Measurements from ENCODE around the gene ZNF140.

The ZNF140 gene

DNA sequence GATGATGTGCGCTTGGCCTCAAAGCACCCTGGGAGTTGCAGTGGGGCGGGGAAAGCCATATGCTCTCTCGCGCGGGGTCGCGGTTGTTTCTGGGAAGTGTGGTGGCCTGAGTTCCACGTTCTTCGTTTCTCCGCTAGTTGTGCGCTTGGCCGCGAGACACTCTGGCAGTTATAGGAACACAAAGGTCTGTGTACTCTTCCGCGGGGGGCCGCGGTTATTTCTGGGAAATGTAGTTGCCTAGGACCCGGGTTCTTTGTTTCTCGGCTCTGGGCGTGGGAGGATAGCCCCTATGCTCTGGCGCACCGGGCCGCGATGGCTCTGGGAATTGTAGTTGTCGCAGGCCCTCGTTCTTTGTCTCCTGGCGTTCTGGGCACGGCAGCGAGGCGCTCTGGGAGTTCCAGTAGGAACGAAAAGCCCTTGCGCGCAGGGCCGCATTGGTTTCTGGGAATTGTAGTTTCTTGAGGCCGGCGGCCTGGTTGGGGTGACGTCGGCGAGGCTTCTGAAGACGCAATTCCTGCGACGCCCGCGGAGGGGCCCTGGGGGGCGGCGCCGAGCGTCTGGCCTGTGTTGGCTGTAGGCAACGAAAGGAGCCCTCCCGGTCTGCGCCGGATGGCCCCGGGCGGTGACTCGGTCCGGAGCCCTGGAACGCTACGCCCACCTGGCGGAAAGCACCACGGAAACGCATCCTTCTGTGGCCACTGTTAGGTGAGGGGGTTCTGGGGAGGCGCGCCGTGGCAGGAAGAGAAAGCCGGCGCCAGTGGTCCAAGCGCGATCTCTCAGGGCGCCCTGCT is at the start of gene ZNF140:
ZNF140 (plus strand) TSS at position 556 of the 791 bp plus-strand sequence. CDS start 398 bp downstream, outside the sequence.
- H3K9me3 ChIP-seq (ENCODE audit: control insufficient read depth in 5 of 5, low read length in 5 of 5): peaks cover 38 to 76% (median 65%) of the 10 kb centered on the region in 5 donors
- peaks cover 28 to 32% (median 29%) of the 10 kb centered on the region in 5 donors for H3K36me3 ChIP-seq (ENCODE audit: control insufficient read depth in 5 of 5, insufficient read depth in 5 of 5, low read length in 5 of 5)
- peak within 1 kb of the TSS; percentile 89 to 94 (median 92) for H3K4me3 ChIP-seq (ENCODE audit: low read depth in 1 of 5, low read length in 5 of 5)
- H3K9ac ChIP-seq (ENCODE audit: low read length in 5 of 5): peak within 1 kb of the TSS; percentile 90 to 96 (median 93)
- H3K27ac ChIP-seq (ENCODE audit: low read depth, low read length): peak within 1 kb of the TSS; percentile 100
- H3K4me1 ChIP-seq (ENCODE audit: control insufficient read depth in 5 of 5, insufficient read depth in 5 of 5, low read length in 5 of 5): peaks cover 9 to 13% (median 12%) of the 10 kb centered on the region in 5 donors
- H3K27me3 ChIP-seq (ENCODE audit: control insufficient read depth in 5 of 5, insufficient read depth in 4 of 5, low read length in 5 of 5): peaks cover 0 to 6% (median 0%) of the 10 kb centered on the region in 5 donors

DNA sequence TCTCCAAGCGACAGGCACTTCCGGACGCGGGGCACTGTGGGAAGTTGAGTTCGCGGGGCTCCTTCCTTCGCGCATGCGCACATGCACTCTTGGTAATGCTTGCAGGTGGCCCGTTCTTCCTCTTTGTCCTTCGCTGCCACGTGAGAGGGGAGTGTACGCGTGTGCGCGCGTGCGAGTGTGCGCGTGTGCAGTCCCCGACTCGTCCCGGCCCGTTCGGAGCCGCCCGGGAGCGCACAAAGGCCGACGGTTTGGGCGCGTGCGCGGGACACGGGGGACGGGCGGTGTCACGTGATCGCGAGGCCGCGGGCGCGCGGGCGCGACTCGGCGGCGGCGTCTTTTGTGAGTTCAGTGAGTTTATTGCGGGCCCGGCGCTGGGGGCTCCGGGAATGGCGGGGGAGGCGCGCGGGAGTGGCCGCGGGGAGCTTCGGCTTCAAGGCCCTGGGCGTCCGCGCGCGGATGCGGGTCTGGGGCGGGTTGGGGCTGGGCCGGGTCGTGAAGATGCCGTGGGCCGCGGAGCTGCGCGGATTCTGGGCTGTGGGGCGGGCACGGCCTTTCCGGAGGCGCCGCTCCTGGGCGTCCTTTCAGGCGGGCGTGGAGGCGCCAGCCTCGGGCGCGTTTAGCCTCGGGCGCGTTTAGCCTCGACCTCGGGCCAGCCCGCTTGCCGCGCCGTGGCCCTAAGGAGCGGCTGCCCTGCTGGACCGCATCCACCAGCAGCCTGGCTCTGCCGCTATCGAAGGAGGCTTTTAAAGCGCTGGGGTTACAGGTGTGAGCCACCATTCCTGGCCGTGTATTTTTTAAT is 43.3 kb upstream of the ZNF140 start, which contains the start of gene ZNF84:
ZNF84 (plus strand) TSS at position 303 of the 799 bp plus-strand sequence. CDS start 3,959 bp downstream, outside the sequence.
- H3K36me3 ChIP-seq (ENCODE audit: control insufficient read depth in 5 of 5, insufficient read depth in 5 of 5, low read length in 5 of 5): peaks cover 13 to 19% (median 14%) of the 10 kb centered on the region in 5 donors
- peaks cover 28 to 63% (median 49%) of the 10 kb centered on the region in 5 donors for H3K9me3 ChIP-seq (ENCODE audit: control insufficient read depth in 5 of 5, low read length in 5 of 5)
- peak within 1 kb of the TSS in 4 of 5 donors; percentile 68 to 82 (median 76) for H3K9ac ChIP-seq (ENCODE audit: low read length in 5 of 5)
- peak within 1 kb of the TSS; percentile 75 for H3K27ac ChIP-seq (ENCODE audit: low read depth, low read length)
- no peaks in the 10 kb centered on the region for H3K27me3 ChIP-seq (ENCODE audit: control insufficient read depth in 5 of 5, insufficient read depth in 4 of 5, low read length in 5 of 5)
- peak within 1 kb of the TSS; percentile 63 to 81 (median 74) for H3K4me3 ChIP-seq (ENCODE audit: low read depth in 1 of 5, low read length in 5 of 5)
- peaks cover 0 to 14% (median 8%) of the 10 kb centered on the region in 5 donors for H3K4me1 ChIP-seq (ENCODE audit: control insufficient read depth in 5 of 5, insufficient read depth in 5 of 5, low read length in 5 of 5)

DNA sequence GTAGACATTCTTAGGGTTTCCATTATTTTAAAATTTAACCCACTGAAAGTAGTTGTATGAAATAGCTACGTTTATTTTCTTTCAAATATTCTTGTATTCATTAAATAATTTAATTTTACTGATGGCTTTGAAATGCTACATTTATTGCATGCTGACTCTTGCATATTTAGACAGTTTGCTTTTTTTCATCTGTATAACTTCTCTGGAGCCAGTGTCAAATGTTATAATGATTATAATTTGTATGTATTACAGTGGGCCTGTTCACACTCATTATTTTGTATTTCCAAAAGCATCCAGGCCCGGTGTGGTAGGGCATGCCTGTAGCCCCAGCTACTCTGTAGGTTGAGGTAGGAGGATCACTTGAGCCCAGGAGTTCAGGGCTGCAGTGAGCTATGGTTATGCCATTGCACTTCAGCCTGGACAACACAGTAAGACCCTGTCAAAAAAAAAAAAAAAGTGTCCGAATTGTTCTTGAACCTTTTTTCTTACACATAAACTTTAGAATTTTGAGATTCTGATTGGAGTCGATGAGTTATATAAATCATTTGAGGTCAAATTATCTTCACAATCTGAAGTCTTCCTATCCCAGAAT is 42.5 kb upstream of the ZNF140 start:
- Histone ChIP-seq H3K9ac (ENCODE audit: low read length in 5 of 5) (peak overlapping the region in 4 of 5 donors; percentile 68 to 82 (median 76)), H3K36me3 (ENCODE audit: control insufficient read depth in 5 of 5, insufficient read depth in 5 of 5, low read length in 5 of 5) (peaks cover 19 to 27% (median 22%) of the 10 kb centered on the region in 5 donors), H3K4me3 (ENCODE audit: low read depth in 1 of 5, low read length in 5 of 5) (peak overlapping the region; percentile 63 to 81 (median 74)), H3K27ac (ENCODE audit: low read depth, low read length) (peak overlapping the region; percentile 75), H3K27me3 (ENCODE audit: control insufficient read depth in 5 of 5, insufficient read depth in 4 of 5, low read length in 5 of 5) (no peaks in the 10 kb centered on the region), H3K4me1 (ENCODE audit: control insufficient read depth in 5 of 5, insufficient read depth in 5 of 5, low read length in 5 of 5) (peaks cover 0 to 14% (median 8%) of the 10 kb centered on the region in 5 donors), H3K9me3 (ENCODE audit: control insufficient read depth in 5 of 5, low read length in 5 of 5) (peaks cover 35 to 66% (median 54%) of the 10 kb centered on the region in 5 donors)

DNA sequence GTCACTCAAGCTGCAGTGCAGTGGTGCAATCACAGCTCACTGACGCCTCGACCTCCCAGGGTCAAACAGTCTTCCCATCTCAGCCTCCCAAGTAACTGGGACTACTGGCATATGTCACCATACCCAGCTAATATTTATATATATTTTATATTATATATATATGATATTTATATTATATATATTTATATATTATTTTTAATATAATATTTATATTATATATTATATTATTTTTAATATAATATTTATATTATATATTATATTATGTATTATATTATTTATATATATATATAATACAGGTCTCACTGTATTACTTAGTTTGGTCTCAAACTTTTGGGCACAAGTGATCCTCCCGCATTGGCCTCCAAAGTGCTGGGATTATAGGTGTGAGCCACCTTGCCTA is 34.0 kb upstream of the ZNF140 start:
- H3K9ac ChIP-seq (ENCODE audit: low read length in 5 of 5): no peak overlapping the region
- no peaks in the 10 kb centered on the region for H3K4me1 ChIP-seq (ENCODE audit: control insufficient read depth in 5 of 5, insufficient read depth in 5 of 5, low read length in 5 of 5)
- peak overlapping the region; percentile 49 to 73 (median 58) for H3K4me3 ChIP-seq (ENCODE audit: low read depth in 1 of 5, low read length in 5 of 5)
- H3K27ac ChIP-seq (ENCODE audit: low read depth, low read length): no peak overlapping the region
- peaks cover 61 to 88% (median 78%) of the 10 kb centered on the region in 5 donors for H3K36me3 ChIP-seq (ENCODE audit: control insufficient read depth in 5 of 5, insufficient read depth in 5 of 5, low read length in 5 of 5)
- peaks cover 86 to 98% (median 96%) of the 10 kb centered on the region in 5 donors for H3K9me3 ChIP-seq (ENCODE audit: control insufficient read depth in 5 of 5, low read length in 5 of 5)
- H3K27me3 ChIP-seq (ENCODE audit: control insufficient read depth in 5 of 5, insufficient read depth in 4 of 5, low read length in 5 of 5): no peaks in the 10 kb centered on the region

DNA sequence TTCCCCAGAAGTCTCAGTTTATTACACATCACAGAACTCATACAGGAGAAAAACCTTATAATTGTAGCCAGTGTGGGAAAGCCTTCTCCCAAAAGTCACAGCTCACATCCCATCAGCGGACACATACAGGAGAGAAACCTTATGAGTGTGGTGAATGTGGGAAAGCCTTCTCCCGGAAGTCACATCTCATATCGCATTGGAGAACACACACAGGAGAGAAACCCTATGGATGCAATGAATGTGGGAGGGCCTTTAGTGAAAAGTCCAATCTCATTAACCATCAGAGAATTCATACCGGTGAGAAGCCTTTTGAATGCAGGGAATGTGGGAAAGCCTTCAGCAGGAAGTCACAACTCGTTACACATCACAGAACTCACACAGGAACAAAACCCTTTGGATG is 23.3 kb upstream of the ZNF140 start:
- H3K9me3 ChIP-seq (ENCODE audit: control insufficient read depth in 5 of 5, low read length in 5 of 5): peaks cover 81 to 92% (median 89%) of the 10 kb centered on the region in 5 donors
- H3K27me3 ChIP-seq (ENCODE audit: control insufficient read depth in 5 of 5, insufficient read depth in 4 of 5, low read length in 5 of 5): no peaks in the 10 kb centered on the region
- H3K36me3 ChIP-seq (ENCODE audit: control insufficient read depth in 5 of 5, insufficient read depth in 5 of 5, low read length in 5 of 5): peaks cover 32 to 55% (median 42%) of the 10 kb centered on the region in 5 donors
- peak overlapping the region; percentile 34 to 63 (median 54) for H3K4me3 ChIP-seq (ENCODE audit: low read depth in 1 of 5, low read length in 5 of 5)
- peaks cover 0 to 12% (median 0%) of the 10 kb centered on the region in 5 donors for H3K4me1 ChIP-seq (ENCODE audit: control insufficient read depth in 5 of 5, insufficient read depth in 5 of 5, low read length in 5 of 5)
- no peak overlapping the region for H3K27ac ChIP-seq (ENCODE audit: low read depth, low read length)
- no peak overlapping the region for H3K9ac ChIP-seq (ENCODE audit: low read length in 5 of 5)

DNA sequence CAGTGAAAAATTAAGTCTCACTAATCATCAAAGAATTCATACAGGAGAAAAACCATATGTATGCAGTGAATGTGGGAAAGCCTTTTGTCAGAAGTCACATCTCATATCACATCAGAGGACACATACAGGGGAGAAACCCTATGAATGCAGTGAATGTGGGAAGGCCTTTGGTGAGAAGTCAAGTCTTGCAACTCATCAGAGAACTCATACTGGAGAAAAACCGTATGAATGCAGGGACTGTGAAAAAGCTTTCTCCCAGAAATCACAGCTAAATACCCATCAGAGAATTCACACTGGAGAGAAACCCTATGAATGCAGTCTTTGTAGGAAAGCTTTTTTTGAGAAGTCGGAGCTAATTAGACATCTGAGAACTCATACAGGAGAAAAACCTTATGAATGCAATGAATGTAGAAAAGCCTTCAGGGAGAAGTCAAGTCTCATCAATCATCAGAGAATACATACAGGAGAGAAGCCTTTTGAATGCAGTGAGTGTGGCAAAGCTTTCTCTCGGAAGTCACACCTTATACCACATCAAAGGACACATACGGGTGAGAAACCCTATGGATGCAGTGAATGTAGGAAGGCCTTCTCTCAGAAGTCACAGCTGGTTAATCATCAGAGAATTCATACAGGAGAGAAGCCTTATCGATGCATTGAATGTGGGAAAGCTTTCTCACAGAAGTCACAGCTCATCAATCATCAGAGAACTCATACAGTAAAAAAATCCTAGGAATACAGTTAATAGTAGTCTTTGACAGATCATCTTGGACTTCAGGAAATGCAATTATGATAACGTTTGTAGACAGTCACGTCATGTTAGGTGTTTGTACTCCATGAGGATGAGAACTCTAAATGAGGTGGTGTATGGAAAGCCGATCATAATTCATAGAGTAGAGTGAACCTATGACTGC is 22.3 kb upstream of the ZNF140 start:
- peak overlapping the region in 1 of 5 donors; percentile 19 for H3K9ac ChIP-seq (ENCODE audit: low read length in 5 of 5)
- H3K36me3 ChIP-seq (ENCODE audit: control insufficient read depth in 5 of 5, insufficient read depth in 5 of 5, low read length in 5 of 5): peaks cover 22 to 53% (median 31%) of the 10 kb centered on the region in 5 donors
- no peak overlapping the region for H3K27ac ChIP-seq (ENCODE audit: low read depth, low read length)
- no peaks in the 10 kb centered on the region for H3K27me3 ChIP-seq (ENCODE audit: control insufficient read depth in 5 of 5, insufficient read depth in 4 of 5, low read length in 5 of 5)
- peak overlapping the region; percentile 34 to 63 (median 54) for H3K4me3 ChIP-seq (ENCODE audit: low read depth in 1 of 5, low read length in 5 of 5)
- peaks cover 0 to 12% (median 0%) of the 10 kb centered on the region in 5 donors for H3K4me1 ChIP-seq (ENCODE audit: control insufficient read depth in 5 of 5, insufficient read depth in 5 of 5, low read length in 5 of 5)
- peaks cover 81 to 92% (median 89%) of the 10 kb centered on the region in 5 donors for H3K9me3 ChIP-seq (ENCODE audit: control insufficient read depth in 5 of 5, low read length in 5 of 5)

DNA sequence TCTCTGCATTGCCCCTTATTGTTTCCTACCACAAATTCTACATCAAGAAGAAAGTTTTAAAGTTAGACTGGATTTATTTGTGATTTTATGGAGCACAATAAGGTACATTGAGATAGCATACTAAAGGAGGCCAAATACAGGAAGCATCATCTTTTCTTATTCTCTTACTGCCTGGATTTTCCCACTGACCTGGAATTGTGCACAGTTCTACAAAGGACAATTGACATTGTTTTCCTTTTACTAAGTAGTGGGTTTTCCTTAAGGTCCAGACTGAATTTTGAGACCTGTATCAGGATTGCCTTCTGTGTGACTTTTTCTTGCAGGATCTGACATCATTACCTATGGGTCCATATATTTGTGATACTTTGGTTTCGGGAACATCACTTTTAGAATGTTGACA is 18.8 kb upstream of the ZNF140 start:
- peaks cover 7 to 38% (median 13%) of the 10 kb centered on the region in 5 donors for H3K36me3 ChIP-seq (ENCODE audit: control insufficient read depth in 5 of 5, insufficient read depth in 5 of 5, low read length in 5 of 5)
- no peak overlapping the region for H3K9ac ChIP-seq (ENCODE audit: low read length in 5 of 5)
- H3K4me3 ChIP-seq (ENCODE audit: low read depth in 1 of 5, low read length in 5 of 5): peak overlapping the region in 4 of 5 donors; percentile 15 to 75 (median 46)
- no peaks in the 10 kb centered on the region for H3K27me3 ChIP-seq (ENCODE audit: control insufficient read depth in 5 of 5, insufficient read depth in 4 of 5, low read length in 5 of 5)
- peaks cover 0 to 12% (median 0%) of the 10 kb centered on the region in 5 donors for H3K4me1 ChIP-seq (ENCODE audit: control insufficient read depth in 5 of 5, insufficient read depth in 5 of 5, low read length in 5 of 5)
- no peak overlapping the region for H3K27ac ChIP-seq (ENCODE audit: low read depth, low read length)
- peaks cover 95 to 100% (median 99%) of the 10 kb centered on the region in 5 donors for H3K9me3 ChIP-seq (ENCODE audit: control insufficient read depth in 5 of 5, low read length in 5 of 5)

DNA sequence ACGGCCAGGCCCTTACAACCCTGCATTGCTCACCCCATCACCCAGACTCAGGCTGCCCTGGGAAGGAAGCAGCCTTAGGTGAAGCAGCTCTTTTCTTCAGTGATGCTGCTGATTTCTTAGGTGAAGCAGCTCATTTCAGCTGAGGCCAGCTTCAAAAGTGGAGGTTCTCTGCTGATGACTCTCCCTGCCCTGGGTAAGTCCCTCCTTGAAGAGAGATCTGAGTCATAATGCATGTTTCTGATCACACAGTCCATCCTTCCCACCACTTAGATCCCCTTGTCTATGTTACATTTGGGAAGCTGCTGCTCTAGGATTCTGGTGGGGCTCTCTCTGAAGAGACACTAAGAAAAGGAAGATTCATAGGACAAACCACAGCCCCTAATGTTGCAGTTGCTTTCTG is 17.2 kb upstream of the ZNF140 start:
- Histone ChIP-seq H3K27me3 (ENCODE audit: control insufficient read depth in 5 of 5, insufficient read depth in 4 of 5, low read length in 5 of 5) (no peaks in the 10 kb centered on the region), H3K9ac (ENCODE audit: low read length in 5 of 5) (no peak overlapping the region), H3K4me1 (ENCODE audit: control insufficient read depth in 5 of 5, insufficient read depth in 5 of 5, low read length in 5 of 5) (peaks cover 0 to 3% (median 0%) of the 10 kb centered on the region in 5 donors), H3K36me3 (ENCODE audit: control insufficient read depth in 5 of 5, insufficient read depth in 5 of 5, low read length in 5 of 5) (peaks cover 0 to 24% (median 0%) of the 10 kb centered on the region in 5 donors), H3K4me3 (ENCODE audit: low read depth in 1 of 5, low read length in 5 of 5) (peak overlapping the region; percentile 34 to 75 (median 54)), H3K9me3 (ENCODE audit: control insufficient read depth in 5 of 5, low read length in 5 of 5) (peaks cover 91 to 100% (median 97%) of the 10 kb centered on the region in 5 donors), H3K27ac (ENCODE audit: low read depth, low read length) (no peak overlapping the region)
